GM12864 (cell line): ENCODE data around the gene SBF1.

ENCODE experiments used
- DNase-seq: peaks from one replicate; pipeline ENCODE4 v3.0.0-alpha.2; 2011; ENCODE audit warnings: low read depth
- H3K4me3 ChIP-seq: 2 replicates; pipeline ENCODE4 v1.5.1; 2011; ENCODE audit warnings: mild to moderate bottlenecking, low read depth, low read length, control low read depth
- TF ChIP-seq, protein P1 (sequence below): IDR thresholded peaks from 2 replicates; pipeline ENCODE4 v1.5.1; 2011; ENCODE audit warnings: low read depth, mild to moderate bottlenecking, moderate library complexity, low read length, control low read depth, inconsistent platforms; ENCODE audit errors: missing control alignments

SBF1 gene

GRCh38 chr22:50463188-50463900 is 11.5 kb downstream of the SBF1 start:
- DNase-seq, result no peak
- TF ChIP-seq, protein P1, sequence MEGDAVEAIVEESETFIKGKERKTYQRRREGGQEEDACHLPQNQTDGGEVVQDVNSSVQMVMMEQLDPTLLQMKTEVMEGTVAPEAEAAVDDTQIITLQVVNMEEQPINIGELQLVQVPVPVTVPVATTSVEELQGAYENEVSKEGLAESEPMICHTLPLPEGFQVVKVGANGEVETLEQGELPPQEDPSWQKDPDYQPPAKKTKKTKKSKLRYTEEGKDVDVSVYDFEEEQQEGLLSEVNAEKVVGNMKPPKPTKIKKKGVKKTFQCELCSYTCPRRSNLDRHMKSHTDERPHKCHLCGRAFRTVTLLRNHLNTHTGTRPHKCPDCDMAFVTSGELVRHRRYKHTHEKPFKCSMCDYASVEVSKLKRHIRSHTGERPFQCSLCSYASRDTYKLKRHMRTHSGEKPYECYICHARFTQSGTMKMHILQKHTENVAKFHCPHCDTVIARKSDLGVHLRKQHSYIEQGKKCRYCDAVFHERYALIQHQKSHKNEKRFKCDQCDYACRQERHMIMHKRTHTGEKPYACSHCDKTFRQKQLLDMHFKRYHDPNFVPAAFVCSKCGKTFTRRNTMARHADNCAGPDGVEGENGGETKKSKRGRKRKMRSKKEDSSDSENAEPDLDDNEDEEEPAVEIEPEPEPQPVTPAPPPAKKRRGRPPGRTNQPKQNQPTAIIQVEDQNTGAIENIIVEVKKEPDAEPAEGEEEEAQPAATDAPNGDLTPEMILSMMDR, result no peak
- H3K4me3 ChIP-seq, result no peak overlapping the region

DNA sequence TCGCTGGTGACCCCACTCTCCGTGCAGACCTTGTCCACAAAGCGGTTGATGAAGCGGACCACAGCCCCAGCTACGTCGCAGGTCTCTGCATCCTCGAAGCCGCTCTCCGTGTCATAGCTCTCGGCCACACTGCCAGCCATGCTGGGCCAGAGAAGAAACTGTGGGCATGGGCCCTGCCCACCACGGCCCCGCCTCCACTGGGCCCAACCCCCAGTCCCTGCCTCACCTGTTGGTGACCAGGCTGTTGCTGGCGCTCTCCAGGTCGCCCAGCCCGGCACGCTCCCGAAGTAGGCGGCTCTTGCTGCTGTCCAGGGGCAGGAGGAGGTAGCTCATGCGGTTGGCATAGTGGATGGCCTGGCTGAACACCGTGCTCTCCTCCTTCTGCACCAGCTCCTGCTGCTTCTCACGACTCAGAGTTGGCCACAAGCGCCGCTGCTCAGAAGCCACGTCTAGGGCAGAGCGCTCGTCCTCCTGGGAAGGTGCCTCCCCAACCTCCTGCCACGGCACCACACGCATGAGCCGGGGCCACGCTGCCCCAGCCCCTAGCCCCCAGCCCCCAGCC is 12.8 kb downstream of the SBF1 start:
- TF ChIP-seq, protein P1, result no peak
- DNase-seq, result no peak
- H3K4me3 ChIP-seq, result no peak overlapping the region

DNA sequence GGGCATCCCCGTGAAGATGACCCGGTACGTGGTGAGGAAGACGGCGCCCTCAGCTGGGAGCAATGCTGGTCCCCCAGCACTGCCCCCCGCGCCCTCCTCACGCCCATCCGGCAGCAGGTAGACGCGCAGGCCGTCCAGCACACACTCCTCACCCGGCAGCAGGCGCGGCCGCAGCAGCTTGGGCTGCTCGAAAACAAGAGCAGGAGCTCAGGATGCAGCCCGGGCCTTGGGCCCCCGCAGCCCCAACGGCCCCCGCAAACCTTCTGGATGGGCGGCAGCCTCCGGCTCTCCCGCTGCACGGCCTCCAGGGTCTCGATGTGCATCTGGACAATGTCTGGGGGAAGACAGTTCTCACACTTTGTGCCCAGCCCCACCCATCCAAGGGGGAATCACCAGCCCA is 13.3 kb downstream of the SBF1 start:
- TF ChIP-seq, protein P1, result no peak
- H3K4me3 ChIP-seq, result no peak overlapping the region
- no peak for DNase-seq

DNA sequence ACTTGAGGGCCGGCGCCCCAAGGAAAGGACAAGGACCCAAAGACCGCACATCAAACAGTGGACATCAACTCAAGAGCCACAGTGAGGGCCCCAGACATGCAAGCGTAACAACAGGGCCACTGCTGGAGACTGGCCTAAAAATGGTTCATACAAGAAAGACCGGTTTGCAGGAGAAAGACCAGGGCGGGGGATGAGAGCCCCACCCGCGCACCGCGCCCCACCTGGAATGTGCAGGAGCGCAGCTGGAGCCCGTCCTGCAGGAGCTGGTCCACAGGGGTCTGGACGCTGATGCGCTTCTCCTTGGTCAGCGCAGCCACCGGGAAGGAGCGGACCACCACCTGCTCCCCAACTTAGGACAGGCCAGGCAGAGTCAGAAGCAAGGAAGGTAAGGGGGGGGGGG is 13.9 kb downstream of the SBF1 start:
- no peak for DNase-seq
- TF ChIP-seq, protein P1, result no peak
- H3K4me3 ChIP-seq, result no peak overlapping the region

- TF ChIP-seq, protein P1, result no peak
- no peak for DNase-seq
- no peak overlapping the region for H3K4me3 ChIP-seq
Measured at GRCh38 chr22:50459496-50460140, 15.2 kb downstream of the SBF1 start.

DNA sequence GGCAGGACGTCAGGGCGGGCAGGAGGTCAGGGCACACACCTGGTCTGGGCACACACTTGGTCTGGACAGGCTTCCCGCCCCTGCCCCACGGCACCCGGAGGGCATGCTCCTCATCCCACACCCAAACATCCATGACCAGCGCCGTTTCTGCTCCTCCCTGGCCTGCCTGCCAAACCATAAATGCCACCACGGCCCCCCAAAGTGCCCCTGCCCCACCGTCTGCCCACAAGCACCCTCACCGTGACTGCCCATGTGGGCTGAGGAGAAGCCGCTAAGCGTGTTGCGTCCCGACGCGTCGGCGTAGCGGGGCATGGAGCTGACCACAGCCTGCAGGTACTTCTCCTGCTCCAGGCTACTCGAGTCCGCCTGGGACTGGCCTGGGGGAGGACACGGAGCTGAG is 15.8 kb downstream of the SBF1 start:
- no peak for DNase-seq
- TF ChIP-seq, protein P1, result no peak
- no peak overlapping the region for H3K4me3 ChIP-seq
